Chondrocyte (in vitro differentiated cells): Measurements from ENCODE around the gene BTBD6. TPM values are rescaled to one million over a fixed set of nuclear protein-coding genes. Genes with fewer than 3 reads are reported as not detected.

Experiments
- DNase-seq: peaks from one replicate; pipeline ENCODE4 v3.0.0; 2021; ENCODE audit warnings: mixed read lengths, low spot score
- H3K27ac Mint-ChIP-seq: one replicate; pipeline ENCODE4 v1.8.0; 2021; ENCODE audit warnings: mild to moderate bottlenecking, moderate library complexity, mixed read lengths; ENCODE audit not compliant: unreplicated experiment
- H3K27me3 Mint-ChIP-seq: 2 replicates; pipeline ENCODE4 v1.8.0; 2021; ENCODE audit warnings: low read depth, mixed read lengths
- H3K36me3 Mint-ChIP-seq: 2 replicates; pipeline ENCODE4 v1.8.0; 2021; ENCODE audit warnings: low read depth, mixed read lengths
- H3K4me1 Mint-ChIP-seq: 2 replicates; pipeline ENCODE4 v1.8.0; 2021; ENCODE audit warnings: low read depth, mild to moderate bottlenecking, mixed read lengths
- H3K4me3 Mint-ChIP-seq: one replicate; pipeline ENCODE4 v1.8.0; 2021; ENCODE audit warnings: mild to moderate bottlenecking, moderate library complexity, mixed read lengths; ENCODE audit not compliant: unreplicated experiment
- H3K9me3 Mint-ChIP-seq: 2 replicates; pipeline ENCODE4 v1.8.0; 2021; ENCODE audit warnings: low read depth, mixed read lengths
- total RNA-seq: library from RNA; stranded (reverse); gene quantifications from 3 replicates; pipeline ENCODE4 v1.2.1, GENCODE V29; 2021
- TF ChIP-seq, protein P1 (sequence below): fragments of 200-600 bp; sonication (generic); IDR thresholded peaks from 2 replicates; pipeline ENCODE4 v1.5.0; 2021; ENCODE audit warnings: antibody characterized with exemption, mild to moderate bottlenecking, moderate library complexity

The BTBD6 gene
- total RNA-seq, 1 donor from 2014 or later = 54.3 TPM

GRCh38 chr14:105207996-105208737 lies 40.2 kb upstream of the BTBD6 start:
- no peaks in the 10 kb centered on the region for H3K27me3 Mint-ChIP-seq
- TF ChIP-seq, protein P1, sequence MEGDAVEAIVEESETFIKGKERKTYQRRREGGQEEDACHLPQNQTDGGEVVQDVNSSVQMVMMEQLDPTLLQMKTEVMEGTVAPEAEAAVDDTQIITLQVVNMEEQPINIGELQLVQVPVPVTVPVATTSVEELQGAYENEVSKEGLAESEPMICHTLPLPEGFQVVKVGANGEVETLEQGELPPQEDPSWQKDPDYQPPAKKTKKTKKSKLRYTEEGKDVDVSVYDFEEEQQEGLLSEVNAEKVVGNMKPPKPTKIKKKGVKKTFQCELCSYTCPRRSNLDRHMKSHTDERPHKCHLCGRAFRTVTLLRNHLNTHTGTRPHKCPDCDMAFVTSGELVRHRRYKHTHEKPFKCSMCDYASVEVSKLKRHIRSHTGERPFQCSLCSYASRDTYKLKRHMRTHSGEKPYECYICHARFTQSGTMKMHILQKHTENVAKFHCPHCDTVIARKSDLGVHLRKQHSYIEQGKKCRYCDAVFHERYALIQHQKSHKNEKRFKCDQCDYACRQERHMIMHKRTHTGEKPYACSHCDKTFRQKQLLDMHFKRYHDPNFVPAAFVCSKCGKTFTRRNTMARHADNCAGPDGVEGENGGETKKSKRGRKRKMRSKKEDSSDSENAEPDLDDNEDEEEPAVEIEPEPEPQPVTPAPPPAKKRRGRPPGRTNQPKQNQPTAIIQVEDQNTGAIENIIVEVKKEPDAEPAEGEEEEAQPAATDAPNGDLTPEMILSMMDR = no peak
- no peak overlapping the region for H3K27ac Mint-ChIP-seq
- peaks cover 4% of the 10 kb centered on the region for H3K4me1 Mint-ChIP-seq
- H3K4me3 Mint-ChIP-seq = no peak overlapping the region
- H3K9me3 Mint-ChIP-seq = no peaks in the 10 kb centered on the region
- DNase-seq = no peak
- H3K36me3 Mint-ChIP-seq = peaks cover 1% of the 10 kb centered on the region

- no peak overlapping the region for H3K4me3 Mint-ChIP-seq
- H3K9me3 Mint-ChIP-seq = no peaks in the 10 kb centered on the region
- H3K36me3 Mint-ChIP-seq = peaks cover 1% of the 10 kb centered on the region
- no peak overlapping the region for H3K27ac Mint-ChIP-seq
- H3K4me1 Mint-ChIP-seq = peaks cover 4% of the 10 kb centered on the region
- DNase-seq = no peak
- no peaks in the 10 kb centered on the region for H3K27me3 Mint-ChIP-seq
- TF ChIP-seq, protein P1 = no peak
Measured at GRCh38 chr14:105208738-105209075, 39.6 kb upstream of the BTBD6 start.

- DNase-seq = no peak
- Mint-ChIP-seq H3K4me3 (no peak overlapping the region), H3K9me3 (no peaks in the 10 kb centered on the region), H3K27ac (no peak overlapping the region), H3K4me1 (peaks cover 4% of the 10 kb centered on the region), H3K36me3 (peaks cover 1% of the 10 kb centered on the region), H3K27me3 (no peaks in the 10 kb centered on the region)
- TF ChIP-seq, protein P1 = no peak
Measured at GRCh38 chr14:105209091-105209490, 39.2 kb upstream of the BTBD6 start.

DNA sequence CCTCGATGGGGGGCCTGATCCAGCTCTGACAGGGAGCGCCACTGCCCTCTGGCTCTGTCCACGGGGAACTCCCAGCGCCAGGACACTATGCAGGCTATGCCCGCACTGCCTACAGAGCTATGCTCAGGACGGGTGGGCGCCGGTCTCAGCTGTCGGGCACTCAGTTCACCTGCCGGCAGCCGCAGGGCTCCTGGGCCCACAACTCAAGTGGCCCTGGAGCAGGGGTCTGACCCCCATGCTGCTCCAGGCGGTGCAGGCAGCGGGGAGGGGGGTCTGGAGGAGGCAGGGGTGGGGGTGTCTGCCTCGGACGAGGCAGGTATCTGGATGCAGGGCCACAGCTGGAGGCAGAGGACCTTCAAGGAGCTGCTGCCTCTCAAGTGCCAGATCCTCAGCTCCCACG lies 38.7 kb upstream of the BTBD6 start:
- Mint-ChIP-seq H3K27ac (no peak overlapping the region), H3K4me1 (peaks cover 4% of the 10 kb centered on the region), H3K36me3 (peaks cover 1% of the 10 kb centered on the region), H3K9me3 (no peaks in the 10 kb centered on the region), H3K27me3 (no peaks in the 10 kb centered on the region), H3K4me3 (no peak overlapping the region)
- DNase-seq = no peak
- TF ChIP-seq, protein P1 = no peak

DNA sequence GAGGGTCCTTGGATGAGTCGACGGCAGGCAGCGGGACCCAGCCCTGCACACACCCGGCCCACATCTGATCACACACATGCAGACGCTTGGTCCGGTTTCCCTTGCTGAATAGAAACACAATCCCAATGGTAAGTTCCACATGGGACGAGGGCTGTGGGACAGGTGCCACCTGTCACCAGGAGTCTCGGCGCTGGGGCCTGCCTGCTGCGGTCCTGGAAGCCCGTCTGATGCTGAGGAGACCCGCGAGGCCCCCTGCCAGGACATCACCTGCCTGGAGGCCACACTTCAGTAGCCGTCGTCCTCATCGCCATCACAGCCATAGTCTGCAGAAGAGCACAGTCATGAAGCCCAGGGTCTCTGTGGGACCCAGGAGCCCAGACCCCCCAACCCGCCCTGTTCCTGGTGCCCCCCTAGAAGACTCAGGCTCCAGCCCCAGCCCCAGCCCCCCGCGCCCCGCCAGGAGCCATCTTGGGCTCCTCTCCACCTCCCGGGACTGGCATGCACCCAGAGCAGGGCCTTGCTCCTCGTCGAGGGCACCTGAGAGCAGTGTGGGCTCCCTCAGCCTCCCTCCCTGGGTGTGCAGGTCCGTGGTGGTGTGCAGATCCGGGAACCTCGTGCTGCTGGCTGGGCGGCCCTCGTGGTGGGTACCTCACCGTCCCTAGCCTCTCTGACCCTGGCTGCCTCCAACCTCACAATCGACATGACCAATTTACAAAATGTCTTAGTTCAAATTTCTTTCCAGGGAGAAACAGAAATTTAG lies 37.9 kb upstream of the BTBD6 start:
- DNase-seq = no peak
- Mint-ChIP-seq H3K4me1 (peaks cover 4% of the 10 kb centered on the region), H3K9me3 (no peaks in the 10 kb centered on the region), H3K27ac (no peak overlapping the region), H3K4me3 (no peak overlapping the region), H3K27me3 (no peaks in the 10 kb centered on the region), H3K36me3 (peaks cover 1% of the 10 kb centered on the region)
- TF ChIP-seq, protein P1 = no peak
